SW 1271 (cell line): ENCODE results near the gene NTSR2.

Experiments used
- DNase-seq, 2 experiments: peaks; one replicate each; lab custom pipeline; 2025; lab: John Stamatoyannopoulos, UW

NTSR2 gene, protein sequence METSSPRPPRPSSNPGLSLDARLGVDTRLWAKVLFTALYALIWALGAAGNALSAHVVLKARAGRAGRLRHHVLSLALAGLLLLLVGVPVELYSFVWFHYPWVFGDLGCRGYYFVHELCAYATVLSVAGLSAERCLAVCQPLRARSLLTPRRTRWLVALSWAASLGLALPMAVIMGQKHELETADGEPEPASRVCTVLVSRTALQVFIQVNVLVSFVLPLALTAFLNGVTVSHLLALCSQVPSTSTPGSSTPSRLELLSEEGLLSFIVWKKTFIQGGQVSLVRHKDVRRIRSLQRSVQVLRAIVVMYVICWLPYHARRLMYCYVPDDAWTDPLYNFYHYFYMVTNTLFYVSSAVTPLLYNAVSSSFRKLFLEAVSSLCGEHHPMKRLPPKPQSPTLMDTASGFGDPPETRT

DNA sequence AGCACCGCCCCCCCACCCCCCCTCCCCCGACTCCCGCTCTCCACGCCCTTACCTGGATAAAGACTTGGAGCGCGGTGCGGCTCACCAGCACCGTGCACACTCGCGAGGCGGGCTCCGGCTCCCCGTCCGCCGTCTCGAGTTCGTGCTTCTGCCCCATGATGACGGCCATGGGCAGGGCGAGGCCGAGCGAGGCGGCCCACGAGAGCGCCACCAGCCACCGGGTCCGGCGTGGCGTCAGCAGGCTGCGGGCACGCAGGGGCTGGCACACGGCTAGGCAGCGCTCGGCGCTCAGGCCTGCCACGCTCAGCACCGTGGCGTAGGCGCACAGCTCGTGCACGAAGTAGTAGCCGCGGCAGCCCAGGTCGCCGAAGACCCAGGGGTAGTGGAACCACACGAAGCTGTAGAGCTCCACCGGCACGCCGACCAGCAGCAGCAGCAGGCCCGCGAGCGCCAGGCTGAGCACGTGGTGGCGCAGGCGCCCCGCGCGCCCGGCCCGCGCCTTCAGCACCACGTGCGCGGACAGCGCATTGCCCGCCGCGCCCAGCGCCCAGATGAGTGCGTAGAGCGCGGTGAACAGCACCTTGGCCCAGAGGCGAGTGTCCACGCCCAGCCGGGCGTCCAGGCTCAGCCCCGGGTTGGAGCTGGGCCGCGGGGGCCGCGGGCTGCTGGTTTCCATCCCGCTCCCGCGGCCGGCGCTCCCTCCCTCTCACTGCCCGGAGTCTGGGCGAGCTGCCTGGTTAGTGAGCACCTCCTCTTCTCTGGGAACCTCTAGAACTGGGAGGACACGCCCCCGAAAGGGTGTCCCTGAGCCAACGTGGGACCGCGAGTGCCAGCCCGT is at the start of gene NTSR2:
Gene NTSR2, minus strand, starts transcription at position 742 of the 838 bp plus-strand sequence. Its CDS starts 66 bp downstream, at position 676.
- DNase-seq, result no peak

DNA sequence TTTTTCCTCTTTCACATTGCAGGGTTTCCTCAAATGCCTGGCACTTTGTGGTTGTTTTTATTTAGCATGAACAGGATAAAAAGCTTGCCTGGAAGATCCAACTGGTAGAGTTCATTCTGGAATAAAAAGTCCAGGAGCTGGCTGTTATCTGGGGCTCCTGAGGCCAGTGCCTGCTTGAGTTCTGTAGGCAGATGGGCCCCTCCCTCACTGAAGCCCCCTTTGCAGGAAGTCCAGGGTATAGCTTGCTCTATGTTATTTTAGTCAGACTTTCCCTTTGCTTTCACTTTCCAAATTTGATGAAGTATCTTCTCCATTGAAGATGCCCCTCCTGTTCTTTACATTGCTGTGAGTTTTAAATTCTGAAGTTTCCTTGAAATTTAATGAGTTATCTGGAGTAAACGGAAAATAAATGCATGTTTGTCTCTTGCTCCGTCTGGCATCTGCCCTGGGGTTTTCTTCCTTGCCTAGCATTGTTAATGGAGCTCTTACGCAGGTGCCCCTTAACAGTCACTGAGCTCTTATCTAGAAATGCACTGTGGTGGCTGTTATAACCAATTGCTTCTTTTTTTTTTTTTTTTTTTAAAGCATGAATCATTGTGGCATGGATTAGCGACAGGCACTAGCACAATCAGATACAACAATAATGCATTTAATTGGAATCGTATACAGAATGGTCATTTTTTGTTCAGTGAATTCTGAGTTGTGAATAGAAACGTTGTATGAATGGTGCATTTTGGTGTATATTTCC is 49.4 kb upstream of the NTSR2 start:
- DNase-seq, result no peak

GRCh38 chr2:11718606-11719005 is 48.6 kb upstream of the NTSR2 start:
- DNase-seq, result no peak

DNA sequence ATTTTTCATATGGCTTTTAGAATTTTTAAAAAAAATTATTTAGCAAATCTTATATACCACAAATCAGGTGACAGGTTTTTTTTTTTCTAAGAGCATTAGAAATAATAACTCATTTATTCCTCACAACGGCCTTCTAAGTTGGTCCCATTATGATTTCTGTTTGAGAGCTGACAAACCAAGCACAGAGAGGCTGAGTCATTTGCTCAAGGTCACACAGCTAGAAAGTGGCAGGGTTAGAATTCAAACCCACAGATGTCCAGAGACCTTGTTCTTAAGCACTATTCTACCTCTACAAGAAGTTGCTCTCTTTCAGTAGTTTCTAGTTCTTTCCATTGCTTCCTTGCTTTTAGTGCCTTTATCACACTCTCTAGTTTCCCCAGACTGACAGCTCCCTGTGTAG is 47.6 kb upstream of the NTSR2 start:
- no peak for DNase-seq

DNA sequence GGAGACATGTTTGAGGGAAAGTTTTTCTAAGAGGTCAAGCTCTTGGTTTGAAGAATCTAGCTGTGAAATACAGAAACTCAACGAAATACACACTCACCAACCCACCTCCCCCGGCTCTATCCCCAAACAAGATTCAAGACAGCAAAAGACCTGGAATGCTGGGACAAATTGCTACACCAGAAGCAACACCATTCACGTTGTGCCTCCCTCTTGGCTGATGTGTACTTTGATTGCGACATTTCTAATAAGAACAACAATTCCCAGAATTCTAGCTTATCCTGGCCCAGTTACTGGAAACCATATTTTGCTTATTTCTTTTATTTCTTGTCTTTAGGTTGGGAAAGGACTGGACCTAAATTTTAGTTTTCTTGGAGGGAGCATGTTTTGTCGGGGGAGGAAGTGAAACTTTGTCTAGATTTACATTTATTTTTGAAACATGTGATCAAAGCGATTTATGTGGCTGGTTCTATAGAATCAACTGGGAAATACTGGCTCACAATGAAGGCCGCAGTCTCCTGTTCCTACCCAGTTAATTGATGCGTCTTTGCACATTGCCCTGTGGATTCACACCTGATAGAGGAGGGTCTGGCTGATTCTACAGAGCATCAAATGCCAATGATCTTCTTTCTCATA is 46.8 kb upstream of the NTSR2 start:
- no peak for DNase-seq

DNA sequence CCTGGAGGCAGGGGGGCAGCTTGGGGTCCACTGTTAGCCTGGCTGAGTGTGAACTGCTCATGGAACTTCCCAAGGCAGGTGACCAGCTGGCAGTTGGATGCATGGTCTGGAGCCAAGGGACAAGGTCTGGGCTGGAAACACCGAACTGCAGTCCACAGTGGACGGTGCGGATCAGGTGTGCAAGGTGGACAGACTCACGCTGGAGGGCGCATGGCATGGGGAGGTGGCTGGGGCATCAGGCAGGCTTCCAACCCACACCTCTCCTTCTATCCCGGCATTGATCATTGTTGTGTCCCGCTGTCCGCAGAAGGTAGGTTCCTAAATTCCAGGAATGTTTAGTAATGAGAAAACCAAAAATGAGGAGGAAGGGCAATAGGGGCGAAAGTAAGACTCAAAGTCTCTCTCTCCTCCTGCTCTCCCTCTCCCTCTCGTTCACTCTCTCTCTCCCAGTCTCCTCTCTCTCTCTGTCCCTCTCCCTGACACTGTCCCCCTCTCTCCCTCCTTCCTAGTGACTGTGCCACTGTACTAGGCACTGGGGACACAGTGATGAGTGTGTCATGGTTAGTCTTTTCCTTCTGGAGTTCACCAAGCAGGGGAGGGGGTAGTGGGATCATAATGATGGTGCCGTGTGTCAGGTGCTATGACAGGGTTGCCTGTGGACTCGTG is 46.1 kb upstream of the NTSR2 start:
- no peak for DNase-seq

DNA sequence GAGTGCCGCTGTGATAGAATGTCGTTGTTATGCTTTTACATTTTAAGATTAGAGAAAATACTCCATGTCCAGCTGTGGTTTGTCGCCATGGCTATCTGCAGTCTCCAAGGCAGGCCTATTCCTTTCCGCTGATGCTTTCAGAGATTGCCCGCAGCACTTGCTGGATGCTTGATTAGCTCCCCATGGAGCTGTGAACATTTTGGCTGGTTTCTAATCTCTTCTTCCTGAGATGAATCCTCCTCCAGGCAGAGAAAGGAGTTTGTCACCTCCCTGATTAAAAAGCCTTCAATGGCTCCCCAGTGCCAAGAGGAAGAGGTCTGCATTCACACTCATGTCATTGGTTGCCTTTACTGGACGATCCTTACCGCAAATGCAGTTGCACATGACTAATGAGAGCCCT is 43.8 kb upstream of the NTSR2 start:
- DNase-seq, result no peak

DNA sequence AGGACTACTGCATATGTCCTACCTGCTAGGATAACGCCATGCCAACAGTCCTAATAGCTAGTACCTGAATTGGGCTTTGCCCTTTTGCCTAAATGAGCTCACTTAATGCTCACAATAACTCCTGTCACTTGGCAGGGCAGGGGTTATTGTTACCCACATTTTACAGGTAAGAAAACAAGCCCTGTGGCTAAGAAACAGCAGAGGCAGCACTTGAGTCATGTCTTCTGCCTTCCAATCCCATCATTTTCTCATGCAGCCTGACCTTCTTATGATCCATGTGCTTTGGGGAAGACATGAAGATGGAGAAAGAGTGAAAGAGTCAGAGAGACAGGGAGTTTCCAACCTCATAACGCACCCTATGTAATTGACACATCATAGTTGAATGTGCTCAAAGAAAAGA is 42.9 kb upstream of the NTSR2 start:
- DNase-seq, result no peak

DNA sequence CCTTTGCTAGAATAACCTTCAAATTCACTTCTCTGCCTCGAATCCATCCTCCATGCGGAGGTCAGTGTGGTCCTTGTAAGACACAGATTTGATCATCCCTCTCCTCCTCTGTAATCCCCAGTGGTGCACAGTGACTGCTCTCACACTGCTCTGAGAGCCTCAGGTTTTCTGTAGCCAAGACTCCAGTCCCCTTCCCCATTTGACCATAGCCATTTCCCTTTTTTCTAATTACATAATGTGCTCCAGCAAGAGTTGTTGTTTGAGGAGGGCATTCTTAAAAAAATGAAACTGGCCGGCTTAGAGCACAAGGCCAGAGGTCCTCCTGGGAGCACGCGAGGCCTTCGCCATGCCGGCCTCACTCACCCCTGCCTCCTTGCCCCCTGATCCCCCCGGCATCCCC is 41.8 kb upstream of the NTSR2 start:
- no peak for DNase-seq

- no peak for DNase-seq
Observed at GRCh38 chr2:11711354-11711716, 41.3 kb upstream of the NTSR2 start.

DNA sequence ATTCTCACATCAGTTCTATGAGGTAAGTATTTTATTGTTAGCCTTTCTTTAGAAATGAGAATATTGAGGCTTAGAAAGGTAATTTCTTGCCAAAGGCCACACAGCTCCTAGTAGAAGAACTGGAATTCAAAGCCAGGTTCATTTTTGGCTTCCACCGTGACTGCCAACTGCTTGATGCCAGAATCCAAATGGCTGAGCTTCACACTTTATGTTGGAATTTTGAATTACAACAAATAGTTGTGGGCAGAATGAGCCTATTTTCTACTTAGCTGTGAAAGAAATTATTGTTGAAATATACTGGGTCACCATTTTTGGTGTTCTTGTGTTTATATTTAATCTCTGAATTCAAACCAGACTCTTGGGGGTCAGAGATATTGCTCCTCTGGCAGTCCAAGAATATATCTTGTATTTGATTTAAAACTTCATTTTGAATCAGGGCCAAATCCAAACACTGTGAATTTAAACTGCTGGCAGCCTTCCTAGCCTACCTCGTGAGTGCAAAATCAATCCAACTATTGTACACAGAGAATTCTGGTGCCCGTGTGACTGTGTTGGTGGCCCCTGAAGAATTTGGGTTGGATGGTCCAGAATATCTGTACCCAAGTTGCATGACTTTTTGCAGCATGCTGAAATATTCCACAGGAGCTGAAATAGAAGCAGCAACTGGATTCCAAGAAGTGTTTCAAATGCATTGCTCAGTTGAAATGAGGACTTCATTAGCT is 40.8 kb upstream of the NTSR2 start:
- DNase-seq, result no peak

DNA sequence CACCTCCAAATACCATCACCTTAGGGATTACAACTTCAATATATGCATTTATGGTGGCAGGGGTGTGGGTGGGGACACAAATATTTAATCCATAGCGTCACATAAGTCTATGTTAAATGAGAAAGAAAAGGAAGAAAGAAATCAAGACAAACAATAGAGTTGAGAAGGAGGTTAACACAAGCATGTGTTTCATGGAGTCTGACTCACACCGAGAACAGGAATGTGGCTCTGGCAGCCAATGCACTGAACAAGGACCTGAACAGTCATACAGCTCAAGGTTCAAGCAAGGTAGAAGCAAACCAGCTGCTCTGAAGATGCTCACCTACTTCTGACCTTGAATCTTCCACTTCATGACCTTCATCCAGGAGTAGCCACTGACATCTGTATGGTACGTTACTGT is 40.2 kb upstream of the NTSR2 start:
- no peak for DNase-seq

- no peak for DNase-seq
Observed at GRCh38 chr2:11709293-11709692, 39.3 kb upstream of the NTSR2 start.

DNA sequence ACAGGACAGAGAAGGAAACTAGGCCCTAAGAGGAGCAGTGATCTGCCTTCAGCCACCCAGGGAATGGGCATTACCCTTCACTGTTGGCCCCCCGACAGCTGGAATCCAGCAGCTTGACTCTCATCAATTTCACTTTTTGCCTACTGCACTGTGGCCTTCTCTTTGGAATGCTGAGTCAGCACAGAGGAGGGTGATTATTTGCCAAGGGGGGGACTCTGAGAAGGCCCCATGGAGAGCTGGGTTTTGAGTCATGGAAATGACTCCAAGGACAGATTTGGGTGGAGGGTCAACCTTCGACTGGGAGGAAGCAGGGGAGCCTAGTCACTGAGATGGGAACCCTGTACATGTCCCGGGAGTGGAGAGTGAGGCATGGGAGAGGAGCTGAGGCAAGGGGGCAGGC is 38.1 kb upstream of the NTSR2 start:
- no peak for DNase-seq

DNA sequence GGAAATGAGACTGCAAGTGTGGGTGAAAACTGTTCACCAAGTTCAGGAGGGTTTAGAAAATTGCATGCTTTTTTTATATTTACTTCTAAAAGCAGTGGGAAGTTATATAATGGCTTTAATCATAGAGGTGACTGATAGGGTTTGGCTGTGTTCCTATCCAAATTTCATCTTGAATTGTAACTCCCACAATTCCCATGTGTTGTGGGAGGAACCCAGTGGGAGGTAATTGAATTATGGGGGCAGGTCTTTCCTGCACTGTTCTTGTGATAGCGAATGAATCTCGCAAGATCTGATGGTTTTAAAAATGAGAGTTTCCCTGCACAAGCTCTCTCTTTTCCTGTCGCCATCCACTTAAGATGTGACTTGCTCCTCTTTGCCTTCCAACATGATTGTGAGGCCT is 35.7 kb upstream of the NTSR2 start:
- no peak for DNase-seq

DNA sequence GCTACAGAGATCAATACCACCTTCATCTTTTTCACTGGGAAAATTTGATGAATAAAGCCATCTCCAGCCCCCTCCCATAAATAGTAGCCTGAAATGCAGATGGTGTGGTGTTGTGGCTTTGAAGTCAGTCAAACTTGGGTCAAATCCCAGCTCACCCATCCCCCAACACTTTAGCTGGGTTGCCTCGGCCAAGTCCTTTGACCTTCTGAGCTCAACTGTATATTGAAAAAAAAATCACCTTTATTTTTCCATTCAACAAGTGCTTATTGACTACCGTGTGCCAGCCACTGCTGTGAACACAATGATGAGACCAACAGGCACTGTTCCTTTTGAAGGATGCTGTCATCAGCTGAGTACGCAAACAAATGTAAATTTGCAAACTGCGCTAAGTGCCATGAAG is 35.1 kb upstream of the NTSR2 start:
- DNase-seq, result no peak

DNA sequence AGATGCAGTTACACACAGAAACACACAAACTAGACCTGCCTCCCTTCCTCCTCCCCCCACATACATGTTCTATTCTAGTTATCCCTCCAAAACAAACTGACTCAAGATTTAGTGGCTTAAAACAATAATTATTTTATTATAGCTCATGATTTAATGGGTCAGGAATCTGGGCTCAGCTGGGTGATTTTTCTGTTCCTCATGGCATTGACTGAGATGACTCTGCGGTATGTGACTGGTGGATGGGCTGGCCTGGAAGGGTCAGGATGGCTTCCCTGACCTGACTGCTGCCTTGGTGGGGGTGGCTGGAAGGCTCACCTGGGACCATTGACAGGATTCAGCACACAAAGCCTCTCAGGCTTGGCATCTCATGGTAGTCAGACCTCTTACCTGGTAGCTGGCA is 33.7 kb upstream of the NTSR2 start:
- DNase-seq, result no peak

- no peak for DNase-seq
Observed at GRCh38 chr2:11702946-11703345, 33.0 kb upstream of the NTSR2 start.

- DNase-seq, result no peak
Observed at GRCh38 chr2:11701751-11702301, 31.8 kb upstream of the NTSR2 start.

DNA sequence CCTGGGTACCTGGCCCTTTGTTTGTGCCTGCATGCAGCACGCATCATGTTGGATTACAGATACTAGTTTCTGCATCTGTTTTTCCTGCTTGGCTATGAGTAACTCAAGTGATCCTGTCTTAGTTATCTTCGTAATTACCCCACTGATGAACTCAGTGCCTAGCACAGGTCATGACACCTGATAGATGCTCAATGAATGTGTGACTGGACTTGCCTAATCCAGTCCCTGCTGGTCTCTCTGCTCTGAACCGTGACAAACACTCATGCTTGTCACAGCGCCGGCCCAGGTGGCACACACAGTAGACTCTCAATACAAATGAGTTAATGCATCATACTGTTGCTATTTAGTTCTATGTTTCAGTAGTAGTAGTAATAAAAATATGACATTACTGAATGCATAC is 31.2 kb upstream of the NTSR2 start:
- DNase-seq, result no peak
